Measurements from ENCODE around the gene FAT1. TPM values are rescaled to one million over a fixed set of nuclear protein-coding genes. Genes with fewer than 3 reads are reported as not detected.

FAT1 gene
- total RNA-seq, 1 donor from 2014 or later, result 84.3 TPM

DNA sequence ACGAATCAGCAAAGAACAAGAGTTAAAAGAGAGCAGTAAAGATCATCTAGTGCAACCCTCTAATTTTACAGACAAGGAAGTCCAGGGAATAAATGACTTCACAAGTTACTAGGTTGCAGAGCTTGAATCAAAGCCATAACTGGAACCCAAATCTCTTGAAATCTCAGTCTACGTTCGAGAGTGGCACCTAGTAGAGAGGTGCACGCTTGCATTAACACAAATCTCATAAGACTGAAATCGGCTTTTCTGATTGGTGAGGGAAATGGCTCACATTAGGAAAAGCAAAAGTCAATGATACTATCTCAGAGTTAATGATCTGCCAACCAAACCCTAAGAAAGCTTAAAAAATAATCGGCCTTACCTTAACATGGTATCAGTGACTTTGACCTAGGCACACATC lies 43.0 kb downstream of the FAT1 start:
- no peak for TF ChIP-seq CTCF (IDR thresholded peaks at IDR 0.05)
- Histone ChIP-seq H3K9me3 (no peaks in the 10 kb centered on the region), H3K27me3 (no peaks in the 10 kb centered on the region), H3K36me3 (no peaks in the 10 kb centered on the region), H3K27ac (no peak overlapping the region), H3K4me1 (peaks cover 2% of the 10 kb centered on the region), H3K4me3 (no peak overlapping the region)
- DNase-seq (no peak), ATAC-seq (no peak)
- intact Hi-C loops (cut with DNase I), result no loop called here

DNA sequence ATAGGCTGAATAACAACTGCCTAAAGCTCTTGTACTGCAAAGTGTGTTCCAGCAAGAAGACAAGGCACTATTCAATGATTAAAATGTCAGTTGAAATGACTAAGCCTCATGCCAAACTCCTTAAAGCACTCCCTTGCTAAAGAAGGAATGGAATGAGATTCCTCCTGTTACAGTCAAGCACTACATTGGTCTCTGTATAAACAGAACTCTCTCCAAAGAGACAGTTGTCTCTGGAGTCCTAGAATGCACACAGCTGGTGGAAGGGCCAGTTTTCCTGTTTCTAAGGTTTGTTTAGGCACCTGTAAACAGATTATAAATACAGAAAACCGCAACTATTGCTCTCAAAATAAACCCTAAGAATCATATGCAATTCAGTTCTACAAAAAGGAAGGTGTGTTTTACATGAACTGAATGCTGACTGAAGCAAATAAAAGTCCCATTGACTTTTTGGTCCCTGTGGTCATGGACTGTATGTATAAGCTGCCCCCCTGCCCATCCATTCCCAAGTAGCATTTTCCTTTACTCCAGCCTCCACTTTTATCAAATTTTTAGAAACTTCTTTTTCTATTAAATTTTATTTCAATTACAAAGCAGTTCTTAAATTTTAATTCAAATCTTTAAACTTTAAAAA lies 47.0 kb downstream of the FAT1 start:
- no peaks in the 10 kb centered on the region for H3K4me1 ChIP-seq
- no peak overlapping the region for H3K4me3 ChIP-seq
- intact Hi-C loops (cut with DNase I), result no loop called here
- DNase-seq (no peak), ATAC-seq (peak; percentile 89)
- no peak overlapping the region for H3K27ac ChIP-seq
- H3K9me3 ChIP-seq, result no peaks in the 10 kb centered on the region
- H3K27me3 ChIP-seq, result no peaks in the 10 kb centered on the region
- no peak for TF ChIP-seq CTCF (IDR thresholded peaks at IDR 0.05)
- H3K36me3 ChIP-seq, result no peaks in the 10 kb centered on the region

DNA sequence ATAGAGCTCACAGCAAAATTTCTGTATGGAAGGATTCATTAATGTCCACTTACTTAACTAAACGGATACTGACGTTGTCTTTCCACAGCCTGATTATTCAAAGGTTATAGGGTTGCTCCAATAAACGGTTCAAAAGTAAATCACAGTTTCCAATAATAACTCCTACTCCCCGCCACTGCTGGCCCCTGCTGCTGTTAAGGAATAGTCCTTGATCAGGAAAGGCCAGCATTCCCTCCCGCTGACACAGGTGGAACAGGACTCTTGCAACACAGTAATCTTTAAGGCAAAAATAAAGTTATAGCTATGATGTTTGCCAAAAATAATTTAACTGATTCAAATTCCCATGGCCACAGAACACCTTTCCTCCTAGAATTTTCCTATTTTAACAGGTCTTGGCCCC lies 53.9 kb downstream of the FAT1 start:
- H3K36me3 ChIP-seq, result no peaks in the 10 kb centered on the region
- intact Hi-C loops (cut with DNase I), result no loop called here
- no peak for TF ChIP-seq CTCF (IDR thresholded peaks at IDR 0.05)
- ATAC-seq (no peak), DNase-seq (no peak)
- H3K27ac ChIP-seq, result no peak overlapping the region
- peaks cover 7% of the 10 kb centered on the region for H3K4me1 ChIP-seq
- H3K27me3 ChIP-seq, result no peaks in the 10 kb centered on the region
- no peak overlapping the region for H3K4me3 ChIP-seq
- no peaks in the 10 kb centered on the region for H3K9me3 ChIP-seq

DNA sequence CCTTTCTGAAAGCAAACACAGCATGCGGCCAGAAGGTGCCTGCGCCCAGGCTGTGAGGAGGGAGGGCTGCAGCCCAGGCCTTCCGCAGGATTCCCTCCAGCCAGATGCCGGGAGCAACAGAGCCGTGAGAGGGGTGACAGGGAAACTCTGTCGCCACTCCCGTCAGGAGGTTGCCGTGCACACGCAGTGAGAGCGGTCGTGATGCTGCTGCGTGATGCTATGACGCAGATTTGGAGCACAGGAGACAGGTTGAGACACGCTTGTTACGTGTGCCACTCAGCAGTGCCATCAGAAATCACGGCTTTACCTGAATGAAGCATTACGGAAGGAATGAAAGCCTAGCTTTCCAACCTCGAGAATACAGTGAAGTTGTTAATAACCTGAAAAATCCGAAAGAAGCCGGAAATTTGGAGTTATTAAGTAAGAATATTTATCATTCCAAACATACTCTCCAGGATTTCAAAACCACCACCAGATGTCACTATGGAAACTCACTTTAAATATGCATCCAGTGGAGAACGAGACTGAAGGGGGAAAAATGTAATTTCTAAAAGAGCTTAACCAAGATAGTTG lies 54.4 kb downstream of the FAT1 start:
- H3K27me3 ChIP-seq, result no peaks in the 10 kb centered on the region
- peak; percentile 32 for ATAC-seq
- H3K27ac ChIP-seq, result no peak overlapping the region
- TF ChIP-seq CTCF (IDR thresholded peaks at IDR 0.05), result peak; percentile 52
- peaks cover 7% of the 10 kb centered on the region for H3K4me1 ChIP-seq
- H3K9me3 ChIP-seq, result no peaks in the 10 kb centered on the region
- no peaks in the 10 kb centered on the region for H3K36me3 ChIP-seq
- no peak overlapping the region for H3K4me3 ChIP-seq
- intact Hi-C loops (cut with DNase I), result no loop called here
- no peak for DNase-seq

GRCh38 chr4:186666750-186667149 lies 56.9 kb downstream of the FAT1 start:
- DNase-seq (no peak), ATAC-seq (no peak)
- peaks cover 5% of the 10 kb centered on the region for H3K36me3 ChIP-seq
- intact Hi-C loops (cut with DNase I), result no loop called here
- no peak overlapping the region for H3K4me3 ChIP-seq
- no peak for TF ChIP-seq CTCF (IDR thresholded peaks at IDR 0.05)
- H3K4me1 ChIP-seq, result peaks cover 7% of the 10 kb centered on the region
- no peaks in the 10 kb centered on the region for H3K27me3 ChIP-seq
- no peaks in the 10 kb centered on the region for H3K9me3 ChIP-seq
- H3K27ac ChIP-seq, result no peak overlapping the region

Measured in upper lobe of right lung (tissue), 1 donor.